Prostate gland (tissue), 2 donors: ENCODE data around the gene GPRIN2. TPM values are rescaled to one million over a fixed set of nuclear protein-coding genes. Genes with fewer than 3 reads are reported as not detected.
"Not testable (repeated sequence)": the region's sequence is repeated elsewhere in the genome, so short reads cannot be mapped to it uniquely, and the experiment has no call there.

Source experiments
- DNase-seq: peaks from one replicate; pipeline ENCODE4 v3.0.0-alpha.2; 2019; ENCODE audit warnings: low spot score
- H3K27ac ChIP-seq, 2 donors: fragments of 200-600 bp; sonication (generic); 2 replicates each; pipeline ENCODE4 v1.5.1; 2017 to 2019
- H3K27me3 ChIP-seq: fragments of 200-600 bp; sonication (generic); replicated peaks from 2 replicates; pipeline ENCODE4 v1.5.1; 2019; ENCODE audit not compliant: insufficient read depth
- H3K36me3 ChIP-seq, 2 donors: fragments of 200-600 bp; sonication (generic); 1 replicate in 1 of 2; 2 replicates in 1 of 2; pipeline versions ENCODE4 v1.5.1 to v1.8.1; 2017 to 2019
- H3K4me1 ChIP-seq: fragments of 200-600 bp; sonication (generic); replicated peaks from 2 replicates; pipeline ENCODE4 v1.5.1; 2019
- H3K4me3 ChIP-seq, 2 donors: fragments of 200-600 bp; sonication (generic); 2 replicates each; pipeline ENCODE4 v1.5.1; 2017 to 2019
- H3K9me3 ChIP-seq: fragments of 200-600 bp; sonication (generic); 2 replicates; pipeline ENCODE4 v1.5.1; 2017
- POLR2A ChIP-seq: fragments of 450-650 bp; IDR thresholded peaks from one replicate; pipeline ENCODE4 v1.6.1; 2016; ENCODE audit warnings: antibody characterized with exemption, mild to moderate bottlenecking
- POLR2AphosphoS5 ChIP-seq: sonication (generic); formaldehyde crosslinking; IDR thresholded peaks from one replicate; pipeline ENCODE4 v1.6.1; 2017; ENCODE audit warnings: antibody characterized with exemption
- WGBS: methylation state at CpG from one replicate; pipeline ENCODE4 v1.1.5; 2018; 5-methylcytosine and 5-hydroxymethylcytosine counted together
- intact Hi-C: fragments of 100-400 bp; cut with DNase I; formaldehyde crosslinking; loops from one replicate; pipeline ENCODE4 v1.14.2; 2022
- total RNA-seq, 2 donors: library from RNA; depleted of rRNA; stranded (reverse); fragments of >200 nt; gene quantifications; one replicate each; pipeline ENCODE4 v1.1.0, GENCODE V29; 2016
- TF ChIP-seq, protein P1 (sequence below), 4 experiments: fragments of 200-600 bp in 2 of 4; fragments of 450-650 bp in 2 of 4; sonication (generic) in 2 of 4; IDR thresholded peaks; 1 replicate in 3 of 4; 2 replicates in 1 of 4; pipeline ENCODE4 v1.5.1; 2016 to 2019; ENCODE audit warnings: antibody characterized with exemption in 4 of 4, mild to moderate bottlenecking in 2 of 4, moderate library complexity in 2 of 4

Gene GPRIN2
- total RNA-seq, 2 donors from 2014 or later: 4.3 to 16.9 TPM

DNA sequence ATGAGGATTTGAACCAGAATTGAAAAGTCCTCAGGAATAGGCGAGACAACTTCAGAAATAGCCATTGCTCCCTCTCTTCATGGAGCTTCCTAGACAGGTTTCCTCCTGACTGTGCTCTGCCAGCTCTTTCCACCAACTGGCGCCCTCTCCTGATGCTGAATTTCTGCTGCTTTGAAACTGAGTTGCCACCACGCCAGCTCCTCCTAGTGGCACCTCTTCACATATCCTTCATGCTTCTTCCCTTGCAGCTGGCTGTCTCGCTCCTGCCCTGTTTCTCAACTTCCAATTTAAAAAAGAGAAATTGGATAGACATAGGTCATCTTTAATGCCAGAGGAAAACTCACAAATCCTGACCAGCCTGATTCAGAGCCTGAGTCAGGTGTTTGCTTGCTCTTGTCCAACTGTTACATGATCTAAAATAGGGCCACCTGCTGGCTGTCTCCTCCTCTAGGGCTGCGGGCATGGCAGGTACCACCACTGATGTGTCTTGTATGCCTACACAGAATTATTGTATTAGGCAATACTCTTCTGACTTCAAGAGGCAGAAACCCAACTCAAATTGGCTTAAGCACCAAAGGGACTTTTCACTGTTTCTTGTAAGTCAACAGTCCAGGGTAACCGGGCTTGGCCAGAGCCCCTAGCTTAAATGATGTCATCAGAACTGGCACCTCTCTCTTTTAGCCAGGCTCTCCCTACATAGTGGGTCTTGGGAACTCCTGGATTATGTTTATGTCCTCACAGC is 9.3 kb upstream of the GPRIN2 start:
- H3K4me3 ChIP-seq, H3K27me3 ChIP-seq, H3K9me3 ChIP-seq, H3K27ac ChIP-seq, H3K4me1 ChIP-seq, H3K36me3 ChIP-seq, intact Hi-C loops: not testable (repeated sequence)
- WGBS: 6% methylated on average over 4 of the region's 6 CpGs
- TF ChIP-seq POLR2AphosphoS5: peak; percentile 24
- TF ChIP-seq, protein P1, sequence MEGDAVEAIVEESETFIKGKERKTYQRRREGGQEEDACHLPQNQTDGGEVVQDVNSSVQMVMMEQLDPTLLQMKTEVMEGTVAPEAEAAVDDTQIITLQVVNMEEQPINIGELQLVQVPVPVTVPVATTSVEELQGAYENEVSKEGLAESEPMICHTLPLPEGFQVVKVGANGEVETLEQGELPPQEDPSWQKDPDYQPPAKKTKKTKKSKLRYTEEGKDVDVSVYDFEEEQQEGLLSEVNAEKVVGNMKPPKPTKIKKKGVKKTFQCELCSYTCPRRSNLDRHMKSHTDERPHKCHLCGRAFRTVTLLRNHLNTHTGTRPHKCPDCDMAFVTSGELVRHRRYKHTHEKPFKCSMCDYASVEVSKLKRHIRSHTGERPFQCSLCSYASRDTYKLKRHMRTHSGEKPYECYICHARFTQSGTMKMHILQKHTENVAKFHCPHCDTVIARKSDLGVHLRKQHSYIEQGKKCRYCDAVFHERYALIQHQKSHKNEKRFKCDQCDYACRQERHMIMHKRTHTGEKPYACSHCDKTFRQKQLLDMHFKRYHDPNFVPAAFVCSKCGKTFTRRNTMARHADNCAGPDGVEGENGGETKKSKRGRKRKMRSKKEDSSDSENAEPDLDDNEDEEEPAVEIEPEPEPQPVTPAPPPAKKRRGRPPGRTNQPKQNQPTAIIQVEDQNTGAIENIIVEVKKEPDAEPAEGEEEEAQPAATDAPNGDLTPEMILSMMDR (IDR thresholded peaks at IDR 0.05): peak; percentile 25 to 81 (median 64)
- peak; percentile 77 for DNase-seq

DNA sequence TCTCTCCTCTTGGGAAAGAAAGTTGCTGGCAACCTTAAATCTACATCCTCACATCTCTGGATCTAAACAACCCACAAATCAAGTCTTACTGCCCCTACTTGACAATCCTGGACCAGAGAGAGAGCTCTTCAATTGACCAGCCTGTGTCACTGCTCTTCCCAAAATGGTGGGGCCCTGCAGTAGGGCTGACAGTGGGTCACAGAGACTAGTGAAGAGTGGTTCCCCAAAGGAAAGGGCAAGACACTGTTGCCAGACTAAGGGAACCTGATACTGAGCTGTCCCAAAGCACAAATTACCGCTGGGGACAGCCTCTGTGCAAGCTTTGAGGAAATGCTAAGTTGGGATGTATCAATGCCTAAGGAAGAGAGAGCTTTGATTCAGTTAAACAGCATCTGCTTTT is 4.5 kb upstream of the GPRIN2 start:
- Histone ChIP-seq H3K27me3 (no peaks in the 10 kb centered on the region), H3K9me3 (no peaks in the 10 kb centered on the region), H3K4me3 (no peak overlapping the region), H3K36me3 (no peaks in the 10 kb centered on the region), H3K27ac (no peak overlapping the region), H3K4me1 (no peaks in the 10 kb centered on the region)
- intact Hi-C loops: no loop called here
- 43% methylated on average over 1 of the region's 1 CpG for WGBS
- no peak for DNase-seq
- TF ChIP-seq POLR2AphosphoS5 (no peak), POLR2A (no peak)

DNA sequence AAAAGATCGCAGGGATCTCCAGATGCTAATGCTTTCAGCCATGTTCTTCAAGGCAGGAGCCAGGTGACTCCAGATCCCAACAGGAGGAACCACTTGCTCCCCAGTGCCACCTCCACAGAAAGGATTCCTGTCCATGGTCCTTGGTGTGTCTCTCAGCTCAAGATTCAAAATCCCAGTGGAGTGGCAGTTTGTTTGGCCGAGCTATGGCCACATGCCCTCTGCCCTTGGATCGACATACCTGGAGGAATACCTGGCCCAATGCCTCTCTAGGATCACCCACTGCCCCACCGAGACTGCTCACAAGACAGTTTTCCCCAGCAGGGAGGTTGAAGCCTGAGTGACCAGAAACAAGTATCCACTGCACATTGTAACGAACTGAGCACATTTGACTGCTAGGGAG is 3.9 kb upstream of the GPRIN2 start:
- Histone ChIP-seq H3K27ac (no peak overlapping the region), H3K4me1 (peaks cover 3% of the 10 kb centered on the region), H3K4me3 (no peak overlapping the region), H3K9me3 (no peaks in the 10 kb centered on the region), H3K36me3 (no peaks in the 10 kb centered on the region), H3K27me3 (no peaks in the 10 kb centered on the region)
- DNase-seq: no peak
- TF ChIP-seq POLR2A (no peak), POLR2AphosphoS5 (no peak)
- TF ChIP-seq, protein P1 (IDR thresholded peaks at IDR 0.05): no peak
- intact Hi-C loops: no loop called here
- 78% methylated on average over 5 of the region's 5 CpGs for WGBS

DNA sequence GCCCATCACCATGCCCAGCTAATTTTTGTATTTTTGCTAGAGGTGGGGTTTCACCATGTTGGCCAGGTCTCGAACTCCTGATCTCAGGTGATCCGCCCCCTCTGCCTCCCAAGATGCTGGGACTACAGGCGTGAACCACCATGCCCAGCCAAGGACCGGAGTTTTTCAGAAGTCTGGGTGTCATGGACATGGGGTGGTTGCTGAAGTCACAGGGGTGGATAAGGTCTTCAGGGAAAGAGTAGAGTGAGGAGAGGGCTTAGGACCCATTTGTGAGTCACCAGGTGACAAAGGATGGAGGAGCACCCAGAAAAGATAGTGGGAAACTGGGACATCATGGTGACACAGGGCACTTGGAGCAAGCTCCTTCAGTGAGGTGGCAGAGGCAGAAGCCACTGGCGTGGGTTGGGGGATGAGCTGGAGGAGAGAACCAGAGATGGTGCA is 2.8 kb upstream of the GPRIN2 start:
- TF ChIP-seq, protein P1 (IDR thresholded peaks at IDR 0.05): no peak
- TF ChIP-seq POLR2A (no peak), POLR2AphosphoS5 (no peak)
- WGBS: 93% methylated on average over 5 of the region's 5 CpGs
- no peak overlapping the region for H3K4me3 ChIP-seq
- no peaks in the 10 kb centered on the region for H3K9me3 ChIP-seq
- no peaks in the 10 kb centered on the region for H3K27me3 ChIP-seq
- H3K36me3 ChIP-seq: no peaks in the 10 kb centered on the region
- no peak overlapping the region for H3K27ac ChIP-seq
- DNase-seq: no peak
- intact Hi-C loops: loop anchor here (10.0 kb wide), 1 partner anchor 334 kb away; no protein-coding TSS in a partner anchor
- peaks cover 3% of the 10 kb centered on the region for H3K4me1 ChIP-seq

DNA sequence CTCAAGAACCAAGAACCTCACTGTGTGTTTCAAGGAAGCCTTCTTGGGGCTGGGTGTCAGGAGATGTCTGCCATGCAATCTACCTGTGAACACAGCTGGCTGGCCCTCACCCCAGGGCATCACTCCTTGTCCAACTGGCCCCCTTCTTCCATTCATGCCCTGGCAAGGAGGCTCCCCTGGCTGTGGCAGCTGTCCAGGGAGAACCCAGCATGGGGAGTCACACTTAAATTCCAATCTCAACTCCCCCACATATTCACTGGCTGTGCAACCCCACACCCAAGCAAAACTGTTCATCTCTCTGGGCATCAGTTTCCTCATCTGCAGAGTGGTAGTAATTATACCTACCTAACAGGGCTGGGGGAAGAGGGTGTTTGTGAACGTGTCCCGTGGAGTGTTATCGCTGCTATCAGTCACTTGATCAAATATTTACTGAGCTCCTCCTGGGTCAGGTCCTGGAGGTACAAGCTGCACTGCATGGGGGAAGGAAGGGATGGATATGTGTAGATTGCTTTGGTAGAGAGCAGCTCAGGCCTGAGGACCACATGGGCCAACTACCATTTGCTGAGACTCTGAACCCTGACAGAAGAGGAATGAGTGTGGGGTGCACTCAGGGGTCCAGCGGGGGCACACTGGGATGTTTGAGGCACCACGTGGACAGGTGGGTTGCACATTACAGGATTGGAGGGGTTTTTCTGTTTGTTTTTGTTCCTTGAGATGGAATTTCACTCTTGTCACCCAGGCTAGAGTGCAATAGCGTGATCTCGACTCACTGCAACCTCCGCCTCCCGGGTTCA is 2.1 kb upstream of the GPRIN2 start:
- no peak for TF ChIP-seq POLR2AphosphoS5
- TF ChIP-seq, protein P1 (IDR thresholded peaks at IDR 0.05): no peak
- no peak for TF ChIP-seq POLR2A
- peak; percentile 11 for DNase-seq
- intact Hi-C loops: loop anchor here (10.0 kb wide), 1 partner anchor 334 kb away; no protein-coding TSS in a partner anchor
- no peaks in the 10 kb centered on the region for H3K36me3 ChIP-seq
- no peak overlapping the region for H3K4me3 ChIP-seq
- peaks cover 3% of the 10 kb centered on the region for H3K4me1 ChIP-seq
- H3K9me3 ChIP-seq: no peaks in the 10 kb centered on the region
- no peaks in the 10 kb centered on the region for H3K27me3 ChIP-seq
- WGBS: 67% methylated on average over 9 of the region's 9 CpGs
- H3K27ac ChIP-seq: no peak overlapping the region
